Measurements from ENCODE around the gene KIAA0040.

GRCh38 chr1:175171036-175171913, 21.3 kb downstream of the KIAA0040 start:
- no peak for TF ChIP-seq CTCF (tag by site-specific recombination; IDR thresholded peaks at IDR 0.05)
- TF ChIP-seq ZBTB7A (tag by site-specific recombination; IDR thresholded peaks at IDR 0.05; ENCODE audit: low read depth): no peak
- no peak for TF ChIP-seq ZNF549 (tag by site-specific recombination; IDR thresholded peaks at IDR 0.05)
